Osteocyte (in vitro differentiated cells): ENCODE data around the gene GSTA4. TPM values are rescaled to one million over a fixed set of nuclear protein-coding genes. Genes with fewer than 3 reads are reported as not detected.

Experiments used
- DNase-seq: peaks from one replicate; pipeline ENCODE4 v3.0.0; 2021; ENCODE audit warnings: mixed read lengths; ENCODE audit not compliant: unreplicated experiment; ENCODE audit errors: extremely low spot score
- H3K27ac Mint-ChIP-seq: one replicate; pipeline ENCODE4 v1.8.0; 2021; ENCODE audit warnings: mild to moderate bottlenecking, mixed read lengths; ENCODE audit not compliant: unreplicated experiment
- H3K27me3 Mint-ChIP-seq: one replicate; pipeline ENCODE4 v1.8.0; 2021; ENCODE audit warnings: mixed read lengths; ENCODE audit not compliant: unreplicated experiment
- H3K36me3 Mint-ChIP-seq: one replicate; pipeline ENCODE4 v1.8.0; 2021; ENCODE audit warnings: mixed read lengths; ENCODE audit not compliant: unreplicated experiment
- H3K4me1 Mint-ChIP-seq: one replicate; pipeline ENCODE4 v1.8.0; 2021; ENCODE audit warnings: mixed read lengths; ENCODE audit not compliant: unreplicated experiment
- H3K4me3 Mint-ChIP-seq: one replicate; pipeline ENCODE4 v1.8.0; 2021; ENCODE audit warnings: mild to moderate bottlenecking, moderate library complexity, mixed read lengths; ENCODE audit not compliant: unreplicated experiment
- H3K9me3 Mint-ChIP-seq: one replicate; pipeline ENCODE4 v1.8.0; 2021; ENCODE audit warnings: mixed read lengths; ENCODE audit not compliant: unreplicated experiment
- CTCF ChIP-seq: fragments of 200-600 bp; sonication (generic); IDR thresholded peaks from 2 replicates; pipeline ENCODE4 v1.5.0; 2021; ENCODE audit warnings: antibody characterized with exemption, mild to moderate bottlenecking, moderate library complexity
- total RNA-seq: library from RNA; stranded (reverse); gene quantifications from 2 replicates; pipeline ENCODE4 v1.2.1, GENCODE V29; 2021

The GSTA4 gene
- total RNA-seq, 1 donor from 2014 or later = 45.3 TPM

DNA sequence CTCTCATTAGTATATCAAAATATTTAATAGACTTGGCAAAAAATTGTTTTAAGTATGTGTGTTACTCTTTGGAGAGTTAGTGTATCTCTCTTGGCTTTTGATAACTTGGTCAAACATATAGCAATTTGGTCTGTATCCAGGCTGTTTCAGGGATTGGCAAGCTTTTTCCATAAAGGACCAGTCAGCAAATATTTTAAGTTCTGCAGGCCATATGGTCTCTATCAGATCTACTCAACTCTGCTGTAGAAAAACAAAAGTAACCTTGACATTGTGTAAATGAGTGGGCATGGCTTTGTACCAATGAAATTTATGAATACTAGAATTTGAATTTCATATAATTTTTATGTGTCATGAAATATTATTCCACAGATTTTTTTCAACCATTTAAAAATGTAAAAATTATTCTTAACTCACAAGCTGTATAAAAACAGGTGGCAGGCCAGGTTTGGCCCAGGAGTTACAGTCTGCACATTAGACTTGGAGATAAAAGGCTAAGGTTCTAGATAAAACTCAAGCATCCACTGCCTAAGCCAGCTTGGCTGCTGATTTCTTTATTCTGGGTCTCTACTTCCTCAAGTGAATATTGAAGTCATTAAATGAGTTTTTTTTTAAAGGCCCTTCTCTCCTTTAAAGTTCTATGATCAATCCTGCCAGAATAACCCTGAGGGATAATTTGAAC is 13.7 kb downstream of the GSTA4 start:
- Mint-ChIP-seq H3K4me3 (no peak overlapping the region), H3K4me1 (no peaks in the 10 kb centered on the region)

DNA sequence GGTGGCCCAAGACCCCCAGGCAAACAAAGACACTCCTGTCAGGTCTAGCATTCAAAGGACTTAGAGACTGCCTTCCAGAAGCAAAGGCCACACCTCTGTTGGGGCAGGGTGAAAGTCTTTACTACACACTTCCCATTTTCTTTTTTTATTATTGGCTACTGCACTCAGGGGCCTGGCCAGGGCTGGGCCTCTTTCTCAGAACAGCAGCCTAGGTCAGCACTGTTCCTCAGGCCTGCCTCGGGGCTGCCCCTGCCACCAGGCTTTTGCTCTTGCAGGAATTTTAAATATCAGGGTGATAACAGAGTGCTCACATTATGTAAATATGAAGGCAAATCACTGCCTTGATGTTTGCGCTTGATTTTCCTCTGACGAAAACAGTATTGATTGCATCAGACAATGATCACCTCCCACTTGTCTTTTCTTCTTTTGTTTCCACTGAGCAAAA is 18.5 kb downstream of the GSTA4 start:
- no peak for DNase-seq
- no peaks in the 10 kb centered on the region for H3K4me1 Mint-ChIP-seq
- no peak overlapping the region for H3K4me3 Mint-ChIP-seq
- TF ChIP-seq CTCF = no peak
- H3K27me3 Mint-ChIP-seq = no peaks in the 10 kb centered on the region
- peaks cover 3% of the 10 kb centered on the region for H3K36me3 Mint-ChIP-seq
- no peaks in the 10 kb centered on the region for H3K9me3 Mint-ChIP-seq
- H3K27ac Mint-ChIP-seq = no peak overlapping the region

More for the DNA sequence above, 13.7 kb downstream of the GSTA4 start:
- Mint-ChIP-seq H3K9me3 (no peaks in the 10 kb centered on the region), H3K27ac (no peak overlapping the region), H3K36me3 (peaks cover 38% of the 10 kb centered on the region), H3K27me3 (no peaks in the 10 kb centered on the region)
- TF ChIP-seq CTCF = no peak
- DNase-seq = no peak

DNA sequence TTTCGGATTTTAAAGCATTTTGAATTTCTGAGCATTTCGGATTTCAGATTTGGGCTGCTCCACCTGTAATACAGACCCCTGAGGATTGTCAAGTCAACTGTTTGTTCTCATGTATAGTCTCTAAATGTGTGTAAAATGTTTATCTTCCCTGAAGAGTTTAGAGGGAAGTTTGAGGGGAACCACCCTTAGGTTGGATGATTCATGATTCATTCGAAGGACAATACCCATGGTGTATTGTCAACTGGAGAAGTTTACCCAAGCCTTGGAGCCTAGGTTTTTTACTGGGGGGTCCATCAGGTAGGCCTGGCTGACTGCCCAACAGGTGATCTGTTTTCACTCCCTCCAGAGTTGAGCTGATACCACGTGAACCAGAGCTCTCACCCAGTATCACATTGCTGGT is 18.9 kb downstream of the GSTA4 start:
- H3K27me3 Mint-ChIP-seq = no peaks in the 10 kb centered on the region
- no peaks in the 10 kb centered on the region for H3K4me1 Mint-ChIP-seq
- H3K4me3 Mint-ChIP-seq = no peak overlapping the region
- H3K9me3 Mint-ChIP-seq = no peaks in the 10 kb centered on the region
- peaks cover 3% of the 10 kb centered on the region for H3K36me3 Mint-ChIP-seq
- no peak overlapping the region for H3K27ac Mint-ChIP-seq
- no peak for DNase-seq
- TF ChIP-seq CTCF = no peak

GRCh38 chr6:52975580-52975979 is 19.5 kb downstream of the GSTA4 start:
- Mint-ChIP-seq H3K9me3 (no peaks in the 10 kb centered on the region), H3K4me3 (no peak overlapping the region), H3K36me3 (peaks cover 3% of the 10 kb centered on the region), H3K27ac (no peak overlapping the region), H3K4me1 (no peaks in the 10 kb centered on the region), H3K27me3 (no peaks in the 10 kb centered on the region)
- no peak for DNase-seq
- no peak for TF ChIP-seq CTCF

GRCh38 chr6:52972989-52973388 is 22.1 kb downstream of the GSTA4 start:
- Mint-ChIP-seq H3K4me1 (no peaks in the 10 kb centered on the region), H3K27ac (no peak overlapping the region), H3K27me3 (no peaks in the 10 kb centered on the region), H3K4me3 (no peak overlapping the region), H3K9me3 (no peaks in the 10 kb centered on the region), H3K36me3 (no peaks in the 10 kb centered on the region)
- no peak for DNase-seq
- TF ChIP-seq CTCF = no peak
